Prostate gland (tissue), 2 donors: ENCODE measurements around the gene MIXL1. TPM values are rescaled to one million over a fixed set of nuclear protein-coding genes. Genes with fewer than 3 reads are reported as not detected.

Experiments
- DNase-seq: peaks from one replicate; pipeline ENCODE4 v3.0.0-alpha.2; 2019; ENCODE audit warnings: low spot score
- H3K27ac ChIP-seq, 2 donors: fragments of 200-600 bp; sonication (generic); 2 replicates each; pipeline ENCODE4 v1.5.1; 2017 to 2019
- H3K27me3 ChIP-seq: fragments of 200-600 bp; sonication (generic); replicated peaks from 2 replicates; pipeline ENCODE4 v1.5.1; 2019; ENCODE audit not compliant: insufficient read depth
- H3K36me3 ChIP-seq, 2 donors: fragments of 200-600 bp; sonication (generic); 1 replicate in 1 of 2; 2 replicates in 1 of 2; pipeline versions ENCODE4 v1.5.1 to v1.8.1; 2017 to 2019
- H3K4me1 ChIP-seq: fragments of 200-600 bp; sonication (generic); replicated peaks from 2 replicates; pipeline ENCODE4 v1.5.1; 2019
- H3K4me3 ChIP-seq, 2 donors: fragments of 200-600 bp; sonication (generic); 2 replicates each; pipeline ENCODE4 v1.5.1; 2017 to 2019
- H3K9me3 ChIP-seq: fragments of 200-600 bp; sonication (generic); 2 replicates; pipeline ENCODE4 v1.5.1; 2017
- POLR2A ChIP-seq: fragments of 450-650 bp; IDR thresholded peaks from one replicate; pipeline ENCODE4 v1.6.1; 2016; ENCODE audit warnings: antibody characterized with exemption, mild to moderate bottlenecking
- POLR2AphosphoS5 ChIP-seq: sonication (generic); formaldehyde crosslinking; IDR thresholded peaks from one replicate; pipeline ENCODE4 v1.6.1; 2017; ENCODE audit warnings: antibody characterized with exemption
- WGBS: methylation state at CpG from one replicate; pipeline ENCODE4 v1.1.5; 2018; 5-methylcytosine and 5-hydroxymethylcytosine counted together
- intact Hi-C: fragments of 100-400 bp; cut with DNase I; formaldehyde crosslinking; loops from one replicate; pipeline ENCODE4 v1.14.2; 2022
- total RNA-seq, 2 donors: library from RNA; depleted of rRNA; stranded (reverse); fragments of >200 nt; gene quantifications; one replicate each; pipeline ENCODE4 v1.1.0, GENCODE V29; 2016
- TF ChIP-seq, protein P1 (sequence below), 4 experiments: fragments of 200-600 bp in 2 of 4; fragments of 450-650 bp in 2 of 4; sonication (generic) in 2 of 4; IDR thresholded peaks; 1 replicate in 3 of 4; 2 replicates in 1 of 4; pipeline ENCODE4 v1.5.1; 2016 to 2019; ENCODE audit warnings: antibody characterized with exemption in 4 of 4, mild to moderate bottlenecking in 2 of 4, moderate library complexity in 2 of 4

The MIXL1 gene
- total RNA-seq, 2 donors from 2014 or later, result 1.1 TPM; not detected in 1

GRCh38 chr1:226220473-226221189 is 2.8 kb upstream of the MIXL1 start:
- intact Hi-C loops, result no loop called here
- Histone ChIP-seq H3K27ac (no peak overlapping the region), H3K27me3 (no peaks in the 10 kb centered on the region), H3K4me3 (no peak overlapping the region), H3K4me1 (no peaks in the 10 kb centered on the region), H3K9me3 (no peaks in the 10 kb centered on the region), H3K36me3 (no peaks in the 10 kb centered on the region)
- no peak for DNase-seq
- TF ChIP-seq POLR2A (no peak), POLR2AphosphoS5 (no peak)
- TF ChIP-seq, protein P1, sequence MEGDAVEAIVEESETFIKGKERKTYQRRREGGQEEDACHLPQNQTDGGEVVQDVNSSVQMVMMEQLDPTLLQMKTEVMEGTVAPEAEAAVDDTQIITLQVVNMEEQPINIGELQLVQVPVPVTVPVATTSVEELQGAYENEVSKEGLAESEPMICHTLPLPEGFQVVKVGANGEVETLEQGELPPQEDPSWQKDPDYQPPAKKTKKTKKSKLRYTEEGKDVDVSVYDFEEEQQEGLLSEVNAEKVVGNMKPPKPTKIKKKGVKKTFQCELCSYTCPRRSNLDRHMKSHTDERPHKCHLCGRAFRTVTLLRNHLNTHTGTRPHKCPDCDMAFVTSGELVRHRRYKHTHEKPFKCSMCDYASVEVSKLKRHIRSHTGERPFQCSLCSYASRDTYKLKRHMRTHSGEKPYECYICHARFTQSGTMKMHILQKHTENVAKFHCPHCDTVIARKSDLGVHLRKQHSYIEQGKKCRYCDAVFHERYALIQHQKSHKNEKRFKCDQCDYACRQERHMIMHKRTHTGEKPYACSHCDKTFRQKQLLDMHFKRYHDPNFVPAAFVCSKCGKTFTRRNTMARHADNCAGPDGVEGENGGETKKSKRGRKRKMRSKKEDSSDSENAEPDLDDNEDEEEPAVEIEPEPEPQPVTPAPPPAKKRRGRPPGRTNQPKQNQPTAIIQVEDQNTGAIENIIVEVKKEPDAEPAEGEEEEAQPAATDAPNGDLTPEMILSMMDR (IDR thresholded peaks at IDR 0.05), result no peak
- 59% methylated on average over 11 of the region's 11 CpGs for WGBS

- DNase-seq, result no peak
- intact Hi-C loops, result no loop called here
- H3K27ac ChIP-seq, result no peak overlapping the region
- no peak overlapping the region for H3K4me3 ChIP-seq
- no peaks in the 10 kb centered on the region for H3K9me3 ChIP-seq
- no peaks in the 10 kb centered on the region for H3K4me1 ChIP-seq
- TF ChIP-seq POLR2A (no peak), POLR2AphosphoS5 (no peak)
- TF ChIP-seq, protein P1 (IDR thresholded peaks at IDR 0.05), result no peak
- 92% methylated on average over 10 of the region's 10 CpGs for WGBS
- H3K27me3 ChIP-seq, result no peaks in the 10 kb centered on the region
- no peaks in the 10 kb centered on the region for H3K36me3 ChIP-seq
These were observed 778 bp upstream of the MIXL1 start for GRCh38 chr1:226222686-226223085.

DNA sequence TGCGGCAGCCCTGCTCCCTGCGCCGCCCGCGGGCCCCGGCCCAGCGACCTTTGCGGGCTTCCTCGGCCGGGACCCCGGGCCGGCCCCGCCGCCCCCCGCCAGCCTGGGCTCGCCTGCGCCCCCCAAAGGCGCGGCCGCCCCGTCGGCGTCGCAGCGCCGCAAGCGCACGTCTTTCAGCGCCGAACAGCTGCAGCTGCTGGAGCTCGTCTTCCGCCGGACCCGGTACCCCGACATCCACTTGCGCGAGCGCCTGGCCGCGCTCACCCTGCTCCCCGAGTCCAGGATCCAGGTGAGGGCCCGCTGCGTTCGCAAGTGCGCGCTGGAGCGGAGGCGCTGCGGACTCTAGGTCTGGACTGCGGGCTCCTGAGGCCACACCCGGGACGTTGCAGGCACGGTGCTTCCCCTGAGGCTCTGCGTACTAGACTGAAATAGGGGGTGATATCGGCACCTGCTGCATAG is 351 bp downstream of the MIXL1 start:
- H3K36me3 ChIP-seq, result no peaks in the 10 kb centered on the region
- H3K27ac ChIP-seq, result no peak overlapping the region
- no peaks in the 10 kb centered on the region for H3K27me3 ChIP-seq
- 1% methylated on average over 55 of the region's 55 CpGs for WGBS
- H3K4me1 ChIP-seq, result no peaks in the 10 kb centered on the region
- no peak for DNase-seq
- H3K9me3 ChIP-seq, result no peaks in the 10 kb centered on the region
- intact Hi-C loops, result no loop called here
- peak overlapping the region; percentile 19 to 35 for H3K4me3 ChIP-seq
- TF ChIP-seq, protein P1 (IDR thresholded peaks at IDR 0.05), result no peak
- TF ChIP-seq POLR2AphosphoS5, result no peak
- no peak for TF ChIP-seq POLR2A

DNA sequence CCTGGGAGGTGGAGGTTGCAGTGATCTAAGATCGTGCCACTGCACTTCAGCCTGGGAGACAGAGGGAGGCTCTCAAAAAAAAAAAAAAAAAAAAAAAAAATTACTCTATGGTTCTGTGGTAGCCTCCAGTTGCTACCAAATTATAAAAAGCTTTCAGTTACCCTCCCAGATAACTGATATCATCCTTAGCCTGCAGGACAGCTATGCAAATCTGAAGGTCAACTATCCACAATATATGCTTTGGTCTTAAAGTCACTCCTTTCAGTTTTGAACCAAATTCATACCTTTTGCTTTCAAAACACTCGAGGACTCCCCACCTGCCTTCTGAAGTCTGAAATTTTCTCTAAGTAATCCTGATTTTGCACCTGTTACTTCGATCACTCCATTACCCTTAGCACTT is 3.1 kb downstream of the MIXL1 start:
- Histone ChIP-seq H3K27ac (no peak overlapping the region), H3K36me3 (no peaks in the 10 kb centered on the region), H3K4me3 (no peak overlapping the region), H3K27me3 (no peaks in the 10 kb centered on the region), H3K4me1 (no peaks in the 10 kb centered on the region), H3K9me3 (no peaks in the 10 kb centered on the region)
- TF ChIP-seq, protein P1 (IDR thresholded peaks at IDR 0.05), result no peak
- no peak for TF ChIP-seq POLR2A
- no peak for TF ChIP-seq POLR2AphosphoS5
- WGBS, result 91% methylated on average over 3 of the region's 3 CpGs
- intact Hi-C loops, result no loop called here
- no peak for DNase-seq

- H3K4me3 ChIP-seq, result no peak overlapping the region
- no peaks in the 10 kb centered on the region for H3K27me3 ChIP-seq
- DNase-seq, result no peak
- no peaks in the 10 kb centered on the region for H3K4me1 ChIP-seq
- intact Hi-C loops, result no loop called here
- no peaks in the 10 kb centered on the region for H3K9me3 ChIP-seq
- no peak overlapping the region for H3K27ac ChIP-seq
- WGBS, result 92% methylated on average over 6 of the region's 6 CpGs
- no peaks in the 10 kb centered on the region for H3K36me3 ChIP-seq
- TF ChIP-seq POLR2AphosphoS5 (no peak), POLR2A (no peak)
- TF ChIP-seq, protein P1 (IDR thresholded peaks at IDR 0.05), result no peak
These were observed 9.8 kb downstream of the MIXL1 start for GRCh38 chr1:226233293-226233692.
